NCI-H774 (cell line): Measurements from ENCODE around the gene NTMT1.
A peak's percentile ranks its signal among the peaks of the same experiment; 100 is the strongest.

Source experiments
- DNase-seq: peaks from one replicate; lab custom pipeline; 2025; lab: John Stamatoyannopoulos, UW

Gene NTMT1

DNA sequence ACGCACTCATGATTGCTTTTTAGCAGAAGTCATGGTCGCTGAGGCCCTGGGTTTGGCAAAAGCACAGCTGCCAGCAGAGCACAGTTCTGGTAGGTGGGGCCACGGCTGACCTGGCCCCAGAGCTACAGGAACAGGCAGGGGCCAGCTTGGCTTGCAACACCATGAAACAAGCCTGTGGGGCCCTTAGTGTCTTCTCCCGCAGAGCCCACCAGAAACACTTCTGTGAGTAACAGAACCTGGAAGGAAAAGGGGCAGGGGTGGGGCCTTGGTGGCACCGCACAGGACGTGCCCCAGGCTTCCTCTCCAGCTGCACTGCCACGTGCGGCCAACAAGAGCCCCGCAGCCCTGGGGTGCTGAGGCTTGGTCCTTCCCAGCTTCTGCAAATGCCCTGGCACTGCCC lies 11.1 kb downstream of the NTMT1 start:
- no peak for DNase-seq

DNA sequence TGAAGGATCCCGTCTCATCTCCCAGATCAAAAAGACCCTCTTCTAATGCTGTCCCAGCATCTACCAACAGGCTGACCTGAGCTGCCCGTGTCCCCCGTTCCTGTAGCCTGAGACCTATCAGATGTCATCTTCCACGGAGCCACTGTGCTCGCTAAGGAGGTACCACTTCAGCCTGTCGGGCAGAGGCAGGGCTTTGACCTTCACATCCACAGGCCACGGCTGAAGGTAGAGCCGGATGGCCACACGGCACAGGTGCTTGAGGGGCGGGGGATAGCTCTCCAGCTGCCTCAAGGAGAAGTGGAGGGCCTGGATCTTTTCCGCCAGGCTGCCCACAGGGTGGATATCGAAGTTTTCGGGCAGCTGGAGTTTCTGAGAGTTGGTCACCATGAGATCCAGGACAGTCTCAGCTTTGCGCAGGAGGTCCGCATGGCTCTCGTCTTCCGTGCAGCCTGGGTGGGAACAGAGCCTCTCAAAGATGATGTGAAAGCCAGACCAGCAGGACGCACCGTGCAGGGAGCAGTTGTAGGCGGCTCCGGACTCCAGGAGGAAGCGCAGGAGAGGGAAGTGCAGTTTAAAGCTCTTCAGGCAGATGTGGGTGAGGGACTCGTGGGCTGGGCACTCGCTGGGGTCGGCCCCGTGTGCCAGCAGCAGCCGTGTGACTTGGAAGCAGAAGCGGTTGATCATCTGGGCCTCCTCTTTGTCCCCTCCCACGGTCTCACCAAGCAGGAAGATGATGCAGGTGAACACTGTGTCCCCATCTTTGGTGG lies 11.9 kb downstream of the NTMT1 start:
- no peak for DNase-seq

DNA sequence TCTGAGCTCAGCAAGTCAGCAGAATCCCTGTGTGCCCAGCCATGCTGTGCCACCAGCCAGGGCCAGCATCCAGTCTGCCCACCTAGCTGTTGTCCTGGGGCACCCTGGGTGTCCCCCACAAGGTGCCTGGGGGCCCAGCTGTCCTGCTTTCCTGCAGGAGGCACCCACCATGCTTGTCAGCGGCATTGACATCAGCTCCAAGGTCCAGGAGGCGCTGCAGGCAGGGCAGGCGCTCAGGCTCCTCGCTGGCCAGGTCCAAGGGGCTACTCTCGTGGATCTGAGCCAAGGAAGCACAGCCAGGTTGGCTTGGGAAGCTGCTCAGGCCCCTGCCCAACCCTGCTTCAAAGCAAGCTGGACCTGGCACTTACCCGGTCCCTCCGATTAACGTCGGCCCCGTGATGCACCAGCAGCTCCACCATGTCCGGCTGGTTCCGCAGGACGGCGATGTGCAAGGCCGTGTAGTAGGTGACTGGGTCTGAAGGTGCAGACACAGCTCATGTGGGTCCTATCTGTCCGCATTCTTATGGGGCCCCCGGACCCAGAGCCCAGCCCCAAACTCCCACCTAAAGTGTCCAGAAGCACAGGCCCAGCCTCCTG lies 13.2 kb downstream of the NTMT1 start:
- DNase-seq = no peak

DNA sequence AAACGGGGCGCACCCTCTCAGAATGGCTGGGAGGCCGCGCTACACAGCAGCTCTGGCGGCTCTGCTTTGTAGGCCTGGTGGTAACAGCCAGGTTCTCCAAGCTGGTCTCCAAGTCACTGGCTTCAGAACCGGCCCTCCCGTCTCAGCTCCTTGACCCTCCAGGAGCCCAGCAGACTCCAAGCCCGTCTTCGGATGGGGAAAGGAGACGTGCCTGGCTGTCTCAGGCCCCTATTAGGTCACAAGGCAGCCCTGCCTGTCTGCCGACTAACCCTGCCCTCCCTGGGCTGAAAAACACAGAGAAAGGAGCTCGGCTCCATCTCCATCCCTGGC lies 13.8 kb downstream of the NTMT1 start:
- DNase-seq = no peak

DNA sequence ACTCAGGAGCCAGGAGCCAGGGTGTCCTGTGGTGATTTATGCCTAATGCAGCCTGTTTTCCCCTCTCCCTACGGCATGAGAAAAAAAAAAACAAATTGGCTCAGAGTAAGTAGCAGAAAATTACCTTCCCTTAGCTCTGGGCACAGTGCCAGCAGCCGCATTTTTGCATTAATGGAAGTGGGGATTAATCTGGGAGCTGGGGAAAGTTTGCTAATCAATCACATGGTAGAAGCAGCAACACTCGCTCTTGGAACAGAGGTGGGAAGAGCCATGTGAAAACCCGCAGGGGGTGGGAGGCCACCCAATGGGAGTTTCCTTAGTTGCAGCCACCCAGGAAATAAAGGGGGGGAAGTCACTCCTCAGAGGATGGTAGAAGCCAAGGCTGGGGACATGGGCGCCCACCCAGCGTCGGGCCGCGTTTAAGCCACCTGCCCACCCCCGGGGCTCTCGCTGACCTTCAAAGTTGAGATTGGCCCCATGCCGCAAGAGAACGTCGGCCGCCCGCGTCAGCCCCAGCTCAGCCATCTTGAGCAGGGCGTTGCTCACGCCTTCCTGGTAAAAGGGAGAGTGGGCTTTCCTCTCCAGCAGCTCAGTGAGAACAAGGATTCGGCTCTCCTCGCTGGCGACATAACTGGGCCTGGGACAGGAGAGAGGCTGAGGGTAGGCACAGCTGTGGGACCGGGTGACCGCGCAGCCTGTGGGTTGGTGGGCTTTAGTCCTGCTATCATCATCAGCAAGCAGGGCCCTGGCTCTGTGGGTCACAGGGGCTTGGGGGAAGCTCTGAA lies 14.3 kb downstream of the NTMT1 start:
- no peak for DNase-seq

- no peak for DNase-seq
These were observed 15.1 kb downstream of the NTMT1 start for GRCh38 chr9:129640871-129641749.

DNA sequence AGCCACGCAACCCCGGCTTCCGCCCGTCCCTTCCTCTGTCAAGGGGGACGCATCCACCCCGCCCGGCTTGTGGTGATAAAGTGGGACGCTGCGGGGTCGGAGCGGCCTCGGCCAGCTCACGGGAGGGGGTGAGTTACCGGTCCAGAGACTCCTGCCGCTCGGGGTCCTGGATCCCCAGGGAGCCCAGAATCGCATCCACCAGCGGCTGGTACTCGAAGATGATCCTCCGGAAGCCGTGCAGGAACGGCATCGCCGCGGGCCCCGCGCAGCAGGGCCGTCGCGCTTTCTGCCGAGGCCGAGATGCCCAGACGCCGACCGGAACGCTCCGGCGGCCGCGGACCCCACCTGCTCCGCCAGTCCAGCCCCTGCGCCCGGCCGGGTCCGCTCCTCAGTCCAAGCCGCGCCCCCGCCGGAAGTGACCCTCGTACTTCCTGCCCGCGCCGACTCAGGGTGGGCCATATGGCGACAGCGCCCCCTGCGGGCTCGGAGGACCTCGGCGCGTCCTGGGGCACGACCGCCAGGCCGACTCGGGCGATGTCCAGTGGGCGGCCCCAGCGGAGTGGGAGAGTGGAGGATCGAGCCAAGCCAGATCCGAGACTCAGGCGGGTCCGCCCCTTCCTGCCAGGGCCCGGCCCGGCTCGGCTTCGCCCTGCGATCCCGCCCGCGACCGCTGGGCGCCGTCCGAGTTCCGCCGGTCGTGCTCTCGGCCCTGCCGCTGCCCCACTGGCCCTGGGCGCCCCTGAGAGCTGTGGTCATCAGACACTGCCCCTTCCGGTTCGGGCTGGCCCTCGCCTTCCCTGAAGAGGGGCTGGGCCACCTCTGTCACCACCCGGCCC lies 16.0 kb downstream of the NTMT1 start, which contains the start of gene ASB6:
ASB6 (minus strand) TSS at position 402 of the 836 bp plus-strand sequence; CDS start at position 250, 152 bp downstream.
- DNase-seq = peak; percentile 96

DNA sequence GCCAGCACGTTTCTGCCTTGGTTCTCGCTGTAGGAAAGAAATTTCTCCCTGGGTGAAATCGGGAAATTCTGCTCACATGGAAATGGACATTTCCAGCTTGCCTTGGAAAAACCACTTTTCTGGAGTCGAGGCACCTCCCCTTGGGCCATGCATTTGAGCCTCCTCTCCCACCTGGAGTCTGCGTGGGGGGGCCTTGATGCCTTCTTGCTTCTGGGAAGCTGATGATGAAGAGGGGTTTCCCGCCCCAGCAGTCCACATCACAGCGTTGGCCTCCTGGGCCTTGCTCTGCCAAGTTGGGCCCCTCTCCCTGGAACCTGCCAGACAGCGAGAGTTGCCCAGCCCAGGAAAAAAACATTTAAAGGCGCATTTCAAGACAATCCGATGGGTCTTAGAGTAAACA lies 17.7 kb downstream of the NTMT1 start:
- no peak for DNase-seq

DNA sequence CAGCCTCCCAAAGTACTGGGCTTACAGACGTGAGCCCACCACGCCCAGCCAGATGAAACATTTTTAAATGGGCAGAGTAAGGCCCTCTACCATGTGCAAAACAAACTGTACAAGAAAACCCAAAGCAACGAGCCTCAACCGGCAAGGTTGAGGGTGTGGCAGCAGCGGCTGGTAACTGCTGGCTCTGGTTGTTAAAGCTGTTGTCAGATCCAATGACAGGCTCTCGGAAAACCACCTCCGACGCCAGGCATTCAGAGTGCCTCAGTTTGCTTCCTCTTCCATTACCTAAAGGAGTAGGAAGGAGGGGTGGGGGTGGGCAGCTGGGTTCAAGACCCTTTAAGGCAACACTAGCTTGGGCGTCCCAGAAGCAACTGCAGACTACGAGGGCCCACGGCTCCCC lies 18.4 kb downstream of the NTMT1 start:
- DNase-seq = no peak

DNA sequence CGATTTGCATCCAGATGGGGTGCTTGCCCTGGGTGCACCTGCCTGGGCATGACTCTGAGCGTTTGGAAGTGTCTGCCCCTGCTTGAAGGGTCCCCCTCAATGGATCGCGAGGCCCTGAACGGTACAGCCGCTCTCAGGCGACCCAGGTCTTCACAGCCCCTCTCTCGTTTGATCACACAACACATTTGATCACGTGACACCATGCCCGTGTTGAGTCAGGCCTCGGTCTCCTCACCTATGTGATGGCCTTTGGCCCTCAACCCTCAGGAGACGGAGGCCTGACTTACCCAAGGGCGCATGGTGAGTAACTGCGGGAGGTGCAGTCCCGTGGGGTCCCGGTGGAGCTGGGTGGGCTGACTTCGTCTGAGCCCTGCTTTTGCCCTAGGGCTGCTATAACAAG lies 18.9 kb downstream of the NTMT1 start:
- no peak for DNase-seq

DNA sequence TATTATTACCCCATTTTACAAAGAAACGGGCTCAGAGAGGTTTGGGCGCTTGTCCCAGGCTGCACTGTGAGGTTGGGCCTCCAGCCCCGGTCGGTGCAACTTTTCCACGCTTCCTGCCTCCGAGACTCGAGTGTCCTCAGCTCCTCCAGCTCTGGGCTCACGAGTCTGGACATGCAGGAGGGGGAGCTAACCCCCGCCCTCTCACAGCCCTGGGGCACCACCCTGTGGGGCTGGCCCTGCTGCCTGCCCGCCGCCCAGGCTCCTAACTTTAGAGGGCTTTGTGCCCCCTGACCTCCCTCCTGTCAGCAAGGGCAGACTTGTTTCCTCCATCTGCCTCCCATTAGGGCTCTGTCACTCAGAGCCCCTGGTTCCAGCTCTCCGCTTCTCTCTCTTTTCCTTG lies 20.3 kb downstream of the NTMT1 start:
- no peak for DNase-seq

GRCh38 chr9:129646654-129647053 lies 20.7 kb downstream of the NTMT1 start:
- no peak for DNase-seq

DNA sequence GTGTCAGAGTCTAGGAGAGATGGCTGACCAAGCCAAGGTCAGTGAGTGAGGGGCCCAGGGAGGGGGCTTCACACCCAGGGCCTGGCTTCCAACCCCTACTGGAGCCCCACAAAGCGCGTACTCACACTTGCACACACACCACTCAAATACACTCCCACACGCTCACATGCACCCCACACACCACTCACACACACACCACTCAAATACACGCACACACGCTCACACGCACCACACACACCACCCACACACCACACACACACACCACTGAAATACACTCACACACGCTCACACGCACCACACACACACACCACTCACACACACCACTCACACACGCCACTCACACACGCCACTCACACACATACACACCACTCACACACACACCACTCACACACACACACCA lies 21.7 kb downstream of the NTMT1 start:
- DNase-seq = no peak

DNA sequence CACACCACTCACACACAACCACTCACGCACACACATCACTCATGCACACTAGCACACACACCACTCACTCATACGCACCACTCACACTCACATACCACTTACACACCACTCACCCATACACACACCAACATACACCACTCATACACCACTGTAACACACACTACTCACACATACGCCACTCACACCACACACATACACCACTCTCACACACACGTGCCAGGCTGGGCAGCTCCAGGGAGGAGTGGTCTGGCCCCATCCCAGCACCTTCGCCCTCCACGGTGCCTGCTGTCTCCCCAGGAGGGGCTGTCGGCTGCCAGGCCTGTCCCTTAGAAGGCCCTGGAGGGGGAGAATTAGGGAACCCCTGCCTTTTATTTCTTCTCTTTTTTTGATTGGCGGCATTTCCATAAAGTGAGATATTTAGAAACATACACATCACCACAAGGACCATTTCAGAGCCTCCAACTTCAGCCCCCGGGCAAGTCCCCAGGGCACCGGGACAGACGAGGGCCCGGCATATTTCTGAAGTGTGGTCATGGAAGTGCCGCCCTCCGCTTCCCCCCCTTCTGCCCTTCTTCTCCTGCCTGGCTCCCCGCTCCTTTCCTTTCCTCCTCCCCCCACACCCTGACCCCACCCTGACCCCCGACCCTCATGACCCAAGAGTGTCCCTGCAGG lies 22.3 kb downstream of the NTMT1 start:
- no peak for DNase-seq

DNA sequence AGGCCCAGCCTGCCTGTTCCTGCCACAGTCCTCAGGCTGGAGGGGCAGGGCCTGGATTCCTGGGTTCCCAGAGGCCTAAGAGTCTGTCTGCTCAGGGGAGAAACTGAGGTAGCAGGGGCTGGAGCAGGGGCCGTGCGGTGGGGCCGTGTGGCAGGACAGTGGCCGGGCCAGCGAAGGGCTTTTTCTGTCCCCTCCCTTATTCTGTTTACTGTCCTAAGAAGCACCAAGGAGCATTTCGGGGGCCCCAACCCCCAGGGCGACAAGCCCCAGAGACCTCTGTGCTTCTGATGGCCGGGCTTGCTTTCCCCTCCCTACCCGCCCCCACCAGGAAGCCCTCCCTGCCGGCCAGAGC lies 22.8 kb downstream of the NTMT1 start:
- DNase-seq = no peak

GRCh38 chr9:129649726-129650679 lies 24.0 kb downstream of the NTMT1 start:
- no peak for DNase-seq

DNA sequence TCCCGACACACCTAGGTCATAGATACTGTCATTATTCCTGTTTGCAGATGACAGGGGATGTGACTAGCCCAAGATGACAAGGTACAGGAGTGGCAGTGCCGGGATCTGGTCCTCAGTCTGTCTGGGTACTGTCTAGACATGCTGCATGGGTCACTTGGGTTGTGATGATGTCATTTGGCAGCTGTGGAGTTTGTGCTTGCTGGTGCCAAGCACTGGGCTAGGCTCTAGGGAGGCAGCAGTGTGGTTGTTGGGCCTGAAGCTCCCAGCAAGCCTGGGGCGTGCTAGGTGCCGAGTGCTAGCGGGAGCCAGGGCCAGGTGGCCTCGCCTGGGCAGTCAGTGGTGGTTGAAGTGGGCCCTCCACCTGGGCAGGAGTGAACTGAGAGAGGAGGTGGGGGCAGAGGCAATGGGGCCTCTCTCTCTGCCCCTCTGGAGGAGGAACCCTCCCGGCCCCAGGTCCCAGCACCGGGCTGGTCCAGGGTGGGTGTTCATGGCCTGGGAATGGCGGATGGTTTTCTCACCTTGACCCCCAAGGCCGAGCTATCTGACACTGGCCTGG lies 24.8 kb downstream of the NTMT1 start:
- DNase-seq = no peak

- DNase-seq = no peak
These were observed 28.0 kb downstream of the NTMT1 start for GRCh38 chr9:129653823-129654553.
